Transverse colon (tissue), 4 donors: ENCODE data around the gene SRP54. TPM values are rescaled to one million over a fixed set of nuclear protein-coding genes. Genes with fewer than 3 reads are reported as not detected.

Experiments used
- DNase-seq: peaks from one replicate; pipeline ENCODE4 v3.0.0-alpha.2; 2019
- H3K27ac ChIP-seq, 4 donors: fragments of 200-600 bp; sonication (generic); 2 replicates each; pipeline ENCODE4 v1.5.1; 2016 to 2018; ENCODE audit warnings: inconsistent platforms in 4 of 4
- H3K27me3 ChIP-seq: fragments of 200-600 bp; sonication (generic); 2 replicates; pipeline ENCODE4 v1.5.1; 2017; ENCODE audit warnings: inconsistent platforms
- H3K36me3 ChIP-seq, 4 donors: fragments of 200-600 bp; sonication (generic); 2 replicates each; pipeline ENCODE4 v1.5.1; 2017 to 2019; ENCODE audit warnings: inconsistent platforms in 4 of 4
- H3K4me1 ChIP-seq, 4 donors: fragments of 200-600 bp; sonication (generic); 2 replicates each; pipeline ENCODE4 v1.5.1; 2017 to 2020; ENCODE audit warnings: inconsistent platforms in 4 of 4
- H3K4me3 ChIP-seq, 4 donors: fragments of 200-600 bp; sonication (generic); 1 replicate in 1 of 4; 2 replicates in 3 of 4; pipeline versions ENCODE4 v1.5.1 to v1.6.1; 2017 to 2019; ENCODE audit warnings: inconsistent platforms in 4 of 4
- H3K9me3 ChIP-seq, 2 donors: fragments of 200-600 bp; sonication (generic); 2 replicates each; pipeline ENCODE4 v1.5.1; 2017 to 2019; ENCODE audit warnings: inconsistent platforms in 2 of 2
- CTCF ChIP-seq, 5 experiments: fragments of 200-600 bp in 3 of 5; fragments of 450-650 bp in 2 of 5; sonication (generic) in 3 of 5; IDR thresholded peaks; 1 replicate in 2 of 5; 2 replicates in 3 of 5; pipeline ENCODE4 v1.5.1; 2016 to 2017; ENCODE audit warnings: antibody characterized with exemption in 5 of 5, inconsistent platforms in 3 of 5, mild to moderate bottlenecking in 2 of 5, moderate library complexity in 1 of 5
- EP300 ChIP-seq: sonication (generic); formaldehyde crosslinking; IDR thresholded peaks from one replicate; pipeline ENCODE4 v1.6.1; 2017; ENCODE audit warnings: antibody characterized with exemption, low read depth
- POLR2A ChIP-seq: fragments of 450-650 bp; IDR thresholded peaks from one replicate; pipeline ENCODE4 v1.6.1; 2016; ENCODE audit warnings: antibody characterized with exemption, mild to moderate bottlenecking, moderate library complexity
- POLR2AphosphoS5 ChIP-seq, 3 donors: sonication (generic); formaldehyde crosslinking; IDR thresholded peaks; one replicate each; pipeline ENCODE4 v1.6.1; 2016; ENCODE audit warnings: antibody characterized with exemption in 3 of 3
- WGBS, 2 donors: methylation state at CpG; one replicate each; pipeline ENCODE4 v1.1.5; 2018; ENCODE audit warnings: low coverage in 1 of 2; 5-methylcytosine and 5-hydroxymethylcytosine counted together
- in situ Hi-C, 4 donors: fragments of 200-750 bp; cut with MboI; loops; one replicate each; pipeline versions ENCODE4 v1.15.0 to v1.15.1; 2017; ENCODE audit warnings: low sequenced_read_pairs in 3 of 4, low pct_ligation_motif_present in 1 of 4, low pct_unique_long_range_greater_than_20kb in 1 of 4
- intact Hi-C: fragments of 100-400 bp; cut with DNase I; formaldehyde crosslinking; loops from one replicate; pipeline ENCODE4 v1.15.1; 2023; ENCODE audit warnings: low total_unique reads
- total RNA-seq, 4 donors: library from RNA; depleted of rRNA; stranded (reverse); fragments of >200 nt; gene quantifications; one replicate each; pipeline ENCODE4 v1.1.0, GENCODE V29; 2016

SRP54 gene
- total RNA-seq, 4 donors from 2014 or later: 14.7 to 63.4 (median 35.2) TPM

GRCh38 chr14:35072226-35072625, 89.4 kb downstream of the SRP54 start:
- no peaks in the 10 kb centered on the region for H3K27me3 ChIP-seq
- H3K4me1 ChIP-seq: peaks cover 3 to 22% (median 12%) of the 10 kb centered on the region in 4 donors
- WGBS, 2 donors: 91 to 92% methylated on average over 3 of the region's 3 CpGs
- no peak overlapping the region for H3K27ac ChIP-seq
- H3K4me3 ChIP-seq: no peak overlapping the region
- in situ Hi-C loops: no loop called here
- no peak for DNase-seq
- intact Hi-C loops: no loop called here
- H3K9me3 ChIP-seq: no peaks in the 10 kb centered on the region
- H3K36me3 ChIP-seq: peaks cover 0 to 25% (median 5%) of the 10 kb centered on the region in 4 donors
- TF ChIP-seq CTCF (IDR thresholded peaks at IDR 0.05) (no peak), POLR2A (no peak), POLR2AphosphoS5 (IDR thresholded peaks at IDR 0.05) (no peak), EP300 (no peak)

GRCh38 chr14:35073486-35073885, 90.7 kb downstream of the SRP54 start:
- Histone ChIP-seq H3K27ac (no peak overlapping the region), H3K4me1 (peaks cover 3 to 24% (median 9%) of the 10 kb centered on the region in 4 donors), H3K9me3 (no peaks in the 10 kb centered on the region), H3K4me3 (no peak overlapping the region), H3K27me3 (no peaks in the 10 kb centered on the region), H3K36me3 (peaks cover 0 to 25% (median 5%) of the 10 kb centered on the region in 4 donors)
- 83 to 93% methylated on average over 1 of the region's 1 CpG for WGBS, 2 donors
- in situ Hi-C loops: no loop called here
- DNase-seq: no peak
- intact Hi-C loops: no loop called here
- TF ChIP-seq POLR2AphosphoS5 (IDR thresholded peaks at IDR 0.05) (no peak), EP300 (no peak), CTCF (IDR thresholded peaks at IDR 0.05) (no peak), POLR2A (no peak)

- TF ChIP-seq CTCF (IDR thresholded peaks at IDR 0.05): no peak
- peak in 2 of 3 donors; percentile 43 to 60 for TF ChIP-seq POLR2AphosphoS5 (IDR thresholded peaks at IDR 0.05)
- TF ChIP-seq POLR2A: no peak
- 50 to 84% methylated on average over 1 to 2 of the region's 2 CpGs for WGBS, 2 donors
- intact Hi-C loops (no loop called here), in situ Hi-C loops (no loop called here)
- no peak for DNase-seq
- H3K36me3 ChIP-seq: peaks cover 0 to 38% (median 8%) of the 10 kb centered on the region in 4 donors
- no peaks in the 10 kb centered on the region for H3K9me3 ChIP-seq
- no peak overlapping the region for H3K4me3 ChIP-seq
- H3K4me1 ChIP-seq: peaks cover 0 to 39% (median 7%) of the 10 kb centered on the region in 4 donors
- H3K27ac ChIP-seq: peak overlapping the region in 3 of 4 donors; percentile 47 to 69 (median 57)
- no peaks in the 10 kb centered on the region for H3K27me3 ChIP-seq
These were observed 95.3 kb downstream of the SRP54 start for GRCh38 chr14:35078082-35078481.

Other genes starting within 250 kb of the SRP54 start
- 10 to 100 TPM; 25.8 to 48.1 (median 41.0) TPM for gene BAZ1A, start 107.6 kb upstream of the SRP54 start, total RNA-seq
- 100 to 1,000 TPM in 2 of 4 donors, 10 to 100 TPM in 2; 35.4 to 166 (median 120) TPM for gene FAM177A1, start 63.3 kb downstream of the SRP54 start, total RNA-seq
- gene PPP2R3C, start 139.0 kb downstream of the SRP54 start, total RNA-seq: 10 to 100 TPM; 13.5 to 26.5 (median 19.1) TPM
- 10 to 100 TPM; 23.2 to 46.0 (median 32.2) TPM for gene PRORP, start 139.6 kb downstream of the SRP54 start, total RNA-seq